GM18520 (cell line): Measurements from ENCODE around the gene DLK1.

Source experiments
- ATAC-seq: cut with Tn5 transposase; IDR thresholded peaks from one replicate; pipeline ENCODE4 v1.9.1; 2021; ENCODE audit not compliant: unreplicated experiment

The DLK1 gene

DNA sequence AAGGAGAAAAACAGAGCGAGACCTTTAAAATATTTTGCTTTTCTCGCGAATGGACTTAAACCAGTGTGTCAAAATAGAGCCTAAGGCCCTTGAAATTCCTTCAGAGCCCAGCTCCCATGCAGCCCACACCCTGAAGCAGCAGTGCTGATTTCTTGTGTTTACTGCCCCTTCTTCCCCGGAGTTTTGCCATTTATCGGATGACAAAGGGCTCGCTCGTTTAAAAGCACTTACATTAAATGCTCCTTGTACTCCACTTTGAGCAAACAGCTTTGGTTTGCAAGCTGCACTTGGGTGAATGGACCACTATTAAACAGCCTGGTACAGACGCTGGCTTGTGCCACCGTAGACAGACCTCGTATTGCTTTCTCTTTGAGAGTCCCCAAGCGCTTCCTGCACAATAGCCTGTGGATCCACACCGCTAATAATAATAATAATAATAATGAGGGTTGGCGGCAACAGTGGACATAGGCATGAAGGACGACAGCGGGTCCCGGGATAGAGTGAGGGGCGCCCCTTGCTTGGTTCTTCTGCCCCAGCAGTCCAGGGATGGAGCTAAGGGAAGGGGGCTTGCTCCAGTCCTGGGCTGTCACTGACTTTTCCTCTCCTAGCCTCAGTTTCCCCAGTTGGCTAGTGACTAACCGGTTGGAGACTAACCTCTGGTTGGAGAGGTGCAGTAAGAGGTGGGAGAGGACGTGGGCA is 6.6 kb downstream of the DLK1 start:
- no peak for ATAC-seq

DNA sequence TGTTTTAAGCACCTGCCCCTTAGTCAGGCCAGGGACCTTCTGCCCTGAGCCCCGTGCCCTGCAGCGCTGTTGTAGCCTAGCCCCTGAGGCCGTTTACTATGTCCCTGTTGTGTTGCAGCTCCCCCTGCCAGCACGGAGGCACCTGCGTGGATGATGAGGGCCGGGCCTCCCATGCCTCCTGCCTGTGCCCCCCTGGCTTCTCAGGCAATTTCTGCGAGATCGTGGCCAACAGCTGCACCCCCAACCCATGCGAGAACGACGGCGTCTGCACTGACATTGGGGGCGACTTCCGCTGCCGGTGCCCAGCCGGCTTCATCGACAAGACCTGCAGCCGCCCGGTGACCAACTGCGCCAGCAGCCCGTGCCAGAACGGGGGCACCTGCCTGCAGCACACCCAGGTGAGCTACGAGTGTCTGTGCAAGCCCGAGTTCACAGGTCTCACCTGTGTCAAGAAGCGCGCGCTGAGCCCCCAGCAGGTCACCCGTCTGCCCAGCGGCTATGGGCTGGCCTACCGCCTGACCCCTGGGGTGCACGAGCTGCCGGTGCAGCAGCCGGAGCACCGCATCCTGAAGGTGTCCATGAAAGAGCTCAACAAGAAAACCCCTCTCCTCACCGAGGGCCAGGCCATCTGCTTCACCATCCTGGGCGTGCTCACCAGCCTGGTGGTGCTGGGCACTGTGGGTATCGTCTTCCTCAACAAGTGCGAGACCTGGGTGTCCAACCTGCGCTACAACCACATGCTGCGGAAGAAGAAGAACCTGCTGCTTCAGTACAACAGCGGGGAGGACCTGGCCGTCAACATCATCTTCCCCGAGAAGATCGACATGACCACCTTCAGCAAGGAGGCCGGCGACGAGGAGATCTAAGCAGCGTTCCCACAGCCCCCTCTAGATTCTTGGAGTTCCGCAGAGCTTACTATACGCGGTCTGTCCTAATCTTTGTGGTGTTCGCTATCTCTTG is 7.6 kb downstream of the DLK1 start:
- no peak for ATAC-seq

DNA sequence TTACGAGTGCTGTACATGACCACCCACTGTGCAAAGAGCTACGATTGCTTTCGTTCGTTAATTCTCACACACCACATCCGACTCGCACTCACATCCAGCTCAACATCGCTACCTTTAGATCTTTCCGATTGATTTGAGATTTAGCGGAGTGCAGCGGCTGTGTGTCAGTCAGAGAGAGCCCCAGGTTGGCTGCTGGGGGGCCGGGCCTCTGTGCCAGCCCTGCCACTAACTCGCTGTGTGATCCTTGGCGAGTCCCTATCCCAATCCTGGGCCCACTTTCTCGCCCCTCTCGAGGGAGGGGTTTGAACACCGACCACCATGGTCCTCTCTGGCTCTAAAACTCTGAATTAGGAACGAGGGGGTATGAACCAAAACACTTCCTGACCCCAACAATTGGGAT is 8.6 kb downstream of the DLK1 start:
- no peak for ATAC-seq

DNA sequence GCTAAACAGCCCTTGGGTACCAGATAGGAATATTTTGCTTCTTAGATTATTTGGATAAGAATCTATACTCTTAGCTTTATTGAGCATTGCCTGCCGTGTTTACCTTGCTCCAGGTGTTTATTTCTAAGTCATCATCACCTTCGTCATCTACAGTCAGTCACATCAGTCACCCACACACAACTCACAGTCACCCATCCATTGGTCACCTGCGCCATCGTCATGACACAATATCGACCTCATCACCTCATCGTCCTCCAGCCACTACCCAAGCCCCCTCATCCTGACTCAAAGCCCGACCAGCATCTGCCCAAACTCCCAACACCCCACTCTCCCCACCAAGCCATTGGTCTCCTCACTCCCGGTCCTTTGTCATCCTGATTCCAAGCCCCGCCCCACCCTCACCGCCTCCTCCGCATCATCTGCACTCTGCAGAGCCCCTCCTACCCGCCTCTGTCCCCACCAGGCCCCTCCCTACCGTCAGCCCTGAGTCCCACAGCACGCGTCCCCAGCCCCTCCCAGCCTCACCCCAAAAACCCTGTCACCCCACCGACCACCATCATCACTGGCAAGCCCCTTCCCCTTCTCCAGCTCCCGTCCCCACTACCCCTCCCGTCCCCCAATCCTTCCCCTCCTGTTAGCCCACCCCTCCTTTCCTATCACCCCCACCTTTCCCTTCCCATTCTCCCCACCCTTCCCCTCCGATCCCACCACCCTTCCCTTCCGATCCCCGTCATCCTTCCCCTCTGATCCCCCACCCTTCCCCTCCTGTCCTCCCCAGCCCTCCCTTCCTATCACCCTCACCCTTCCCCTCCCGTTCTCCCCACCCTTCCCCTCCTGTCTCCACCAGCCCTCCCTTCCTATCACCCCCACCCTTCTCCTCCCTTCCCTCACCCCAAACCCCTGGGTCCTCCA is 9.8 kb downstream of the DLK1 start:
- no peak for ATAC-seq

DNA sequence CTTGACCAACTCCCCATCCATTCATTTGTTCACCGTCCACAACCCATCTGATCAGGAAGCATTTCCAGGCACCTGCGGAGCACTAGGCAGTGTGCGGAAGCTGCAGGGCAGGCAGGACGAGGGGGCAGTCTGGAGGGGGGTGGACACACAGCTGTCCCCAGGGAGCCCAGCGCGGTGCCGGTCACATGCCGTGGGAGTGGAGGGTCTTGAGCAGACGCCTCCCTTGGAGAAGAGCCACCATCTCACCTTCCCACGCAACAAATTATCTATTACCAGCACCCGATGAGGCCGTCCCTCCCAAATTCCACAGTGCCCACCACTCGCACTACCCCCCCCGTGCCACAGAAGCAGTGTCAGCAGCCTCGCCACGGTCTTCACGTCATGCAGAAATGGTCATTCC is 10.8 kb downstream of the DLK1 start:
- ATAC-seq, result no peak

DNA sequence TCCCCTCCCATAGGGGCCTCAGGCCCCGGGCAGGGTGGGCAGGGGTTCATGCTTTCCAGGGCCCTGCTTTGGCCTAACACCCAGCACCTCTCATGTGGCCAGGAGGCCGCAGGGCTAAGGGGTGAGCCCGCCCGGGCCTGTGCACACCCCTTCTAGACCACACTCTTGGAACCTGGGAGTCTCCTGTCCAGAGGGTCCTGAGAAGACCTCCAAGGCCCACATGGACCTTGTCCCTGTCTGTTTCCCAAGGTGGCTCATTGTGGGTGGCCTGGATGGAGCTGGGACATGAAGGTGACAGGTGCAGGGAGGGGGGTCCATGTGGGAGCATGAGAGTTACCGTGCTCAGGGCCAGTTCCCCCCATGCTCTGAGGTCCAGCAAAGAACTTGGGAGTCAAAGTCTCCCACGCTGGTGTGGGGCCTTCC is 11.6 kb downstream of the DLK1 start:
- no peak for ATAC-seq

DNA sequence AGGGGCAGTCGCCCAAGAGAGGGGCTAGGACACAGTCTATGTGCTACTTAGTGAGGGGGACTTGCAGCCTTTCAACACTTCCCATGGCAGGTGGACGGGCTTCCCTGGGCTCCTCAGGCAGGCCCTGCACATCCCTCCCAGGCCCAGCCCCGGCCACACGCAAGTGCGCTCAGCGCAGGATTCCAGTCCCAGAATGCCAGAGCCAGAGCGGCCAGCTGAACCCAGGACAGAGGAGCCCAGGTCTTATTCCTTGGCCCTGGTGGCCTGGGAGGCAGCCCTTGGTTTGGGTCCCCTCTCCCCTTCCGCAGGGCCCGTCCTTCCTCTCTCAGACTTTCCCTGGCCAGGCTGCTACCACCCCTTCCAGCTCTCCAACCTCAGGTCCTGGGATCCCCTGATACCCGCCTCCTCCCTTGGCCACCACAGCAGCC is 12.0 kb downstream of the DLK1 start:
- ATAC-seq, result no peak

DNA sequence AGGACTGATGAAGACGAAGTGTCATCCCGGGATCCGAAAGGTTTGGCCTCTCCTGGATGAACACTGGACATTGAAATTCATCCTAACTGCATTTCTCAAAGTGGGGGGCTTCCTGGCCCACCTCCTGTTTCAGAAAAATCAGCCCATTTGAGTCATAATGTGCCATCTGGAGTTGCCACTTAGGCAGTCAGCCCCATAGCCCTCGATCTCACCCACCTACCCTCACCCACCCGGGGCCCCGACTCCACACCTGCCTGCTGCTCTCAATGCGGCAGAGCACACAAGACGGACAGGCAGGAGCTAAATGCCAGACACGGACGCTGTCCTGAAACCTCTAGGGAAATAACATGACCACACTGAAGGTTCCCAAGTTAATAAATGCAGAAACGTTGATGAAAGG is 12.6 kb downstream of the DLK1 start:
- ATAC-seq, result no peak

DNA sequence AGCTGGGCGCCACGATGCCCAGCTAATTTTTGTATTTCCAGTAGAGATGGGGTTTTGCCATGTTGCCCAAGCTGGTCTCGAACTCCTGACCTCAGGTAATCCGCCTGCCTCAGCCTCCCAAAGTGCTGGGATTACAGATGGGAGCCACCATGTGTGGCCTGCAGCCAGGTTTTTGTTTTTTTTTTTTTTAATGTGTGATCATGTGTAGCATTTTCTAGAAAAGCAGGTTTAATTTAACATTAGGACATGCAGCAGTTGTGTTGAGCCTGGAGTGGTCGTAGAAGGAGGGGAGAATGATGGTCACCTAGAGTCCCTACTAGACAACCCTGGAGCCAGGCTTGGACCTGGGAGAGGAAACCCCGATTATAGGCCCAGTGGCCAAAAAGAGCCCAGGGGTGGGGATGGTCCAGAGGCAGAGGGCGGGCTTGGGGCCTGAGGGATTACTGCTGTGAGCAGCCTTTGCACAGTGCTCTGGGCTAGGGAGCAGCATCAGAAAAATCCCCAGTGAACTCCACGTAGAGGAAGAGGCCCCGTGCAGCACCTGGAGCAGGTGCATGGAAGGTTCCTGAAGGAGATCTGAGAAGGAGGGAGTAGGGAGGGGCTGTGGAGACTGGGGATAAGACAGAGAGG is 13.6 kb downstream of the DLK1 start:
- ATAC-seq, result no peak

DNA sequence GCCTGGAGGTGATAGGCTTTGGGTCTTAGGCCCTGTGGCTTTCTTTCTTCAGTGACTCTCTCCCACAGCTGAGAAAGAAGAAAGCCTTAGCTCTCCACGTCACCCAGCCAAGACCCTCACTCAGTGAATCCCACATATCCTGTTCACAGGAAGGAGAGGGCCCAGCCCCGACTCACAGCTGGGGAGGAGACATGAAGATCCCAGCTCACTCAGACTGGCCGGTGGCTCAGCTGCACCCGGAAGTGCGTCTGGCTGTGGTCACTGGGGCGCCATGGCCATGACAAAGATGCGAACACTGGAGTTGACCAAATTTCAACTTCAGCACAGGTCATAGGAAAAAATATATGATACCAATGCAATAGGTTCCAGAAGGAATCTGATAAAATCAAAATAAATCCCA is 14.2 kb downstream of the DLK1 start:
- no peak for ATAC-seq

DNA sequence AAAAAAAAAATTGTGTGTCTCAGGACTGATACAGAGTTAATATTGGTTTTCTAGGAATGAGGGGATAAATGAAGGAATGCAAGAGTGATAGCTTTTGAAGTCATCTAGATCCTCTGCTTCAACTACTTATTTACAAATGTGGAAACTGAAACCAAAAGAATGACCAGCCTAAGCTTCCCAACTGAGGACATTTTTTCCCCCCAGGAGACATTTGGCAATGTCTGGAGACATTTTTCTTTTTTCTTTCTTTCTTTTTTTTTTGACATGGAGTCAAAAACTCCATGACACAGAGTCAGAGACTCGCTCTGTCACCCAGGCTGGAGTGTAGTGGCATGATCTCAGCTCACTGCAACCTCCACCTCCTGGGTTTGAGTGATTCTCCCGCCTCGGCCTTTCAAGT is 15.3 kb downstream of the DLK1 start:
- no peak for ATAC-seq

DNA sequence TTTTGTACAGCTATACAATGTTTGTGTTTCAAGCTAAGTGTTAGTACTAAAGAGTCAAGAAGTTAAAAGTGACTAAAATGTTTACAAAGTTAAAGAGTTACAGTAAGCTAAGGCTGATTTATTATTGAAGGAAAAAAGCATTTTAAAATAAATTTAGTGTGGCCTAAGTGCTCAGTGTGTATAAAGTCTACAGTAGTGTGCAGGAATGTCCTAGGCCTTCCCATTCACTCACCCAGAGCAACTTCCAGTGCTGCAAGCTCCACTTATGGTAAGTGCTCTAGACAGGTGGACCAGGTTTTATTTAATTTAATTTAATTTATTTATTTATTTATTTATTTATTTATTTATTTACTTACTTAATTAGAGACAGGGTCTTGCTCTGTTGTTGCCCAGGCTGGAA is 19.6 kb downstream of the DLK1 start:
- no peak for ATAC-seq

DNA sequence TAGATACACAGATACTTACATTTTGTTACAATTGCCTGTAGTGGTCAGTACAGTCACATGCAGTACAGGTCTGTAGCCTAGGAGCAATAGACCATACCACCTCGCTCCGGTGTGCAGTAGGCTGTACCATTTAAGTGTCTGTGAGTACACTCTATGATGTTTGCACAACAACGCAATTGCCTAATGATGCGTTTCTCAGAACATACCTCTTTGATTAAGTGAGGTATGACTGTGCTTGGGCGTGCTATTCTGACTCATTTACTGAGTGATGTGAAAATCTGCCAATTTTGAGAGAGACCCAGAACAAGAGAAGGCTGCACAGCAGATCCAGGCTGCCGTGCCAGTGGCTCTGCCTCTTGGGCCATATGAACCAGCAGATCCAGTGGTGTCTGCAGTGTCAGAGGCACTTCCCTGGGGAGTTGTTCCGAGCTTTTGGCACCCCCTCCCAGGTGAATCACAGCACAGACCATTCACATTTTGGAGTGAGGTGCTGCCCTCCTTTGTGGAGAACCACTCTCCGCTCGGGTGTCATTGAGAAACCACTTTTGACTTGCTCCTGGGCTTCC is 20.4 kb downstream of the DLK1 start:
- no peak for ATAC-seq

DNA sequence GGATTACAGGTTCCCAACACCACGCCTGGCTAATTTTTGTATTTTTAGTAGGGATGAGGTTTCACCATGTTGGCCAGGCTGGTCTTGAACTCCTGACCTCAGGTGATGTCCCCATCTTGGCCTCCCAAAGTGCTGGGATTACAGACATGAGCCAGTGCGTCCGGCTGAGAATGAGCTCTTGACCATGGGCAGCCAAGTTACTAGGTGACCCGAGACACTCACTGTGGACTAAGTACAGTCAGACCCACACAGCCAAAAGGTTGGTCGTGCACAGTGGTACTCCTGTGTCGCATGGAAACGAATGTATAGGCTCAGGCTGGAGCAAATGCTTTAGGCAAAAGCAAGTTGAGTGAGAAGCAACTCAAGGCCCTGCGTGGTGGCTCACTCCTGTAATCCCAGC is 21.0 kb downstream of the DLK1 start:
- ATAC-seq, result no peak

DNA sequence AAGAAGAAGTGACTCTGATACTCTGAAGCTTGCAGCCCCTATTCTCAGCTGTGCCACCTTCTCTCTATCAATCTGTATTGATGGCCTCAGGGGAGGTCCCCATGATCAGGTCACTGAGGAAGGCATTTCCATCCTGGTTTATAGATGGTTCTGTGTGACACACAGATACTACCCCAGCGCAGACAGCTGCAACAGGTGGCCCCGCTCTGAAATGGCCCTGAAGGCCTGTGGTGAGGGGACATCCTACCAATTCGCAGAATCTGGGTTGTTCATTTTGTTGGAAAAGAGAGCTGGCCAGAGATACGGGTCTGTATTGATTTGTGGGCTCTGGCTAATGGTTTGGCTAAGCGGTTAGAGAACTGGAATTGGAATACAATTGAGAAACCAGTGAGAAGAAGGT is 21.7 kb downstream of the DLK1 start:
- ATAC-seq, result no peak

DNA sequence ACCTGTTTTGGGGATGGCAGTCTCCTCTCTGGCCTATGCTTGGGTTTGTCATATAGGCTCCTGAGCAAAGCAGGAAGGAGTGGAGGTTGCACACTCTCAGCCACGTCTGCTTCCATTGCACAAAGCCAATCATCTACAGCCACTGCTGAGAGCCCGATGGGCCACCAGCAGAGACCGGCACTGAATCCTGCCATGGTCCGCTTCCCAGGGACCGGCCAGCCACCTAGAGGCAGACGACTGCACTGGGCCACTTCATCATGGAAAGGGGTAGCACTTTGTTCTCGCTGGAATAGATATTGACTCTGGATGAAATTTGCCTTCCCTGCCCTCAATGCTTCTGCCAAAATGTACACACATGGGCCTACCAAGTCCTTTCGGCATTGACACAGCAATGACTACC is 22.3 kb downstream of the DLK1 start:
- ATAC-seq, result no peak

DNA sequence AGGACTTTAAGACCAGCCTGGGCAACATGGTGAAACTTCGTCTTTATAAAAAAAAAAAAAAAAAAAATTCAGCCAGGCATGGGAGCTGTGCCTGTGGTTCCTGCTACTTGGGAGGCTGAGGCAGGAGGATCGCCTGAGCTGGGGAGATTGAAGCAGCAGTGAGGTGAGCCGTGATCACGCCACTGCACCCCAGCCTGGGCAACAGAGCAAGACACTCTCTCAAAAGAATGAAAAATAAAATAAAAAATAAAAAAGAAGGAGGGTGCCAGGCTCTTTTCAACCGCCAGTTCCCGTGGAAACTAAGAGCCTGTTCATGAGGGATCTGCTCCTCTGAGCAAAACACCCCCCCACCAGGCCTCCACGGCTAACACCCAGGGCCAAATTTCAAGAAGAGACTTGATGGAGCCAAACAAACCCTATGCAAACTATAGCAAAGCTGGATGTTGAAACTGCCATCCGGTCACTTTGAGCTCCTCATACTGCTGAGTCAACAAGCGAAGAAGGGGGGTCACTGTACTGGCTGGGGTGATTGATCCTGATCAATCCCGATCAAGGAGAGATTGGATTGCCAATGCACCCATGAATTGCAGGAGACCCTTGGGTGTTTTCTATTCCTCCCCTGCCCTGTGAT is 23.4 kb downstream of the DLK1 start:
- no peak for ATAC-seq

DNA sequence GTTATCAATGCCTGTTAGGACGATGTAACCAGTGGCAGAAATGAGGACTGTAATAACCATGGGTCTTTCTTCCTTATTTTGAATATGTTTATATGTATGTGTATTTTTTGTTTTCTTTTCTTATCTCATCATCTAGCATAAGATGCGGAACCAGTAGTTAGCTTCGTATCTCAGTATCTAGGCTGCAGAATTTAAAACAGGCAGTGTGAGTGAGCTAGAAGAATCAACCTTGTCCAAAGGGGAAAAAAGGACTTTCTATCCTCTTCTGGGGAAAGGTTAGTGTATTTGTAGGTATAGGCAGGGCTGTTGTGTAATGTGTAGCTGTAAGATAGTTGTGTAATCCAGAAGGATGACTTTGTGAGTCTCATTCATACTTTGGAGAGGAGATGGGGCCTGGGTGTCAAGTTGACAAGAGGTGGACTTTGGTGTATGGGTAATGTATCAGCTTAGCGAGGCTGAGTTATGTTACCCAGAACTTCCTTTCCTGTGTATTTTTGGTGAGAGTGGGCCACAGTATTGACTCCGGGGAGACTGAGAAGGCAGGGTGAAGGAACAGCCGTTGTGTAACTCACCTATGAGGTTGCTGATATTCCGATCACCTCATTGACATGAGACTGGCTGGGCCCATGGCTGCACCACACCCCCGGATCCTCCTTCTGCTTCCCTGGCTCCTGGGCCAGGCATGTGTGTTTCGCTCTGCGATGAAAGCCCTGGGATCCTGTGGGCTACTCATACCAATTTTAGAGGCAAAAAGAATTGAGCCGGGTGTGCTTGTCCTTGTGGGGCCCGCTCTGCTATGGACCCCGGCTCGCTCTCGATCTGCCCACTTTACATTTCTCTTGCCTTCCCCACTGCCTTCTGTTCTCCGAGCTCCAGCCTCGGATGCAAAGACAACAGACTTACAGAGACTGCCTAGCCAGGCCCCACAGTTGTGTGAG is 24.3 kb downstream of the DLK1 start:
- no peak for ATAC-seq

DNA sequence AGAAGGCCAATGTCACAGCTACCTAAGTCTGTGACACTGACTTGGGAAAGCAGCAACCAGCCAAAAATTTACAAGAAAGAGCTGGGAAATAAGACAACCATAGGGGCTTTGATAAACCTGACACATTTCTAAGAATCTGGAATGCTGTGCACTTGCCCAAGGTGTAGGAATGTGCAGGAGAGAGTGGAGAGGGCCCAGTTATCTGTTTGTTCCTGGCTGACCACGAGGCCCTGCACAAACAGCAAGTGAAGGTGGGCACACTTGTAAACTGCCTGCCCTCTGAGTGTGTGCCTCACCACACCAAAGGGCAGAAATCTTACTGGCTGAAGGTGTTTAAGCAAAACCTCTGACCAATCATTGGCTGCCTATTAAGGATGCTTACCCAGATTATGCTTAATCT is 27.3 kb downstream of the DLK1 start:
- ATAC-seq, result no peak
